ENCODE measurements around the gene TTYH3.

- TF ChIP-seq, protein P1, sequence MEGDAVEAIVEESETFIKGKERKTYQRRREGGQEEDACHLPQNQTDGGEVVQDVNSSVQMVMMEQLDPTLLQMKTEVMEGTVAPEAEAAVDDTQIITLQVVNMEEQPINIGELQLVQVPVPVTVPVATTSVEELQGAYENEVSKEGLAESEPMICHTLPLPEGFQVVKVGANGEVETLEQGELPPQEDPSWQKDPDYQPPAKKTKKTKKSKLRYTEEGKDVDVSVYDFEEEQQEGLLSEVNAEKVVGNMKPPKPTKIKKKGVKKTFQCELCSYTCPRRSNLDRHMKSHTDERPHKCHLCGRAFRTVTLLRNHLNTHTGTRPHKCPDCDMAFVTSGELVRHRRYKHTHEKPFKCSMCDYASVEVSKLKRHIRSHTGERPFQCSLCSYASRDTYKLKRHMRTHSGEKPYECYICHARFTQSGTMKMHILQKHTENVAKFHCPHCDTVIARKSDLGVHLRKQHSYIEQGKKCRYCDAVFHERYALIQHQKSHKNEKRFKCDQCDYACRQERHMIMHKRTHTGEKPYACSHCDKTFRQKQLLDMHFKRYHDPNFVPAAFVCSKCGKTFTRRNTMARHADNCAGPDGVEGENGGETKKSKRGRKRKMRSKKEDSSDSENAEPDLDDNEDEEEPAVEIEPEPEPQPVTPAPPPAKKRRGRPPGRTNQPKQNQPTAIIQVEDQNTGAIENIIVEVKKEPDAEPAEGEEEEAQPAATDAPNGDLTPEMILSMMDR (IDR thresholded peaks at IDR 0.05): no peak
- TF ChIP-seq POLR2A (IDR thresholded peaks at IDR 0.05): no peak
These were observed 2.9 kb upstream of the TTYH3 start for GRCh38 chr7:2628891-2629290.

Data from thyroid gland (tissue), 4 donors.